Measurements from ENCODE around the gene AMOTL1. TPM values are rescaled to one million over a fixed set of nuclear protein-coding genes. Genes with fewer than 3 reads are reported as not detected.

The AMOTL1 gene
- total and polyA plus RNA-seq, 11 donors, result 6.2 to 76.0 (median 50.9) TPM

DNA sequence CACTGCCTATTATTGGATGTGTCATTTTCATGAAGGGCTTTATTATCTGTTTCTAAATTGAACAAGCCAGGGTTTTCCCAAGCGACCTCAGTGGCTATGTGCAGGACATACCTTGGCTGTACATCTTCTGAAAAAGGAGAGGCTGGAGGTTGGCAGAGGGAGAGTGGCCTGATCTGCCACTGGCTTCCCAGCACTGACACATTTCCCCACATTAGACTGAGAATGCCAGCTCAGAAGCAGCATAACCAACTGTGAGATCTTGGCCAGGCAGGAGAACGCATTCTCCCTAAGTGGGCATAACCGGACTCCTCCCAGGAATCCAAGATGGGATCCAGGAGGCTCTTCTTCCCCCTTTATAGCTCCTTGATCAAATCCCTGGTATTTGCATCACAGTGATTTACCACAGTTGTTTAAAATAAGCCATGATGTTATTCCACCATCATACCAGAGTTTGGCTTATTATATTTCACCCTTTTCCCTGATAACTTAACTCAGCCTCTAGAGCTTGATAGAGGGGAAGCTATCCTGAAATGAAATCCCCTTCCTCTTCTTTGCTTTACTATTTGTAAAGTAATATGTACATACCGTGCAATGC is 33.8 kb downstream of the AMOTL1 start:
- DNase-seq (peak in 1 of 5 donors; percentile 47), ATAC-seq (peak; percentile 55 to 83 (median 56))
- intact Hi-C loops (cut with DNase I), result no loop called here
- Histone ChIP-seq H3K4me3 (no peak overlapping the region), H3K4me1 (peaks cover 0 to 72% (median 31%) of the 10 kb centered on the region in 12 donors), H3K9me3 (no peaks in the 10 kb centered on the region), H3K27ac (peak overlapping the region in 3 of 12 donors; percentile 18 to 76 (median 23)), H3K27me3 (no peaks in the 10 kb centered on the region), H3K36me3 (peaks cover 0 to 57% (median 23%) of the 10 kb centered on the region in 9 donors)
- 76 to 93% (median 81%) methylated on average over 4 of the region's 4 CpGs for WGBS, 4 donors
- no peak for TF ChIP-seq POLR2A (IDR thresholded peaks at IDR 0.05)
- TF ChIP-seq, protein P1, sequence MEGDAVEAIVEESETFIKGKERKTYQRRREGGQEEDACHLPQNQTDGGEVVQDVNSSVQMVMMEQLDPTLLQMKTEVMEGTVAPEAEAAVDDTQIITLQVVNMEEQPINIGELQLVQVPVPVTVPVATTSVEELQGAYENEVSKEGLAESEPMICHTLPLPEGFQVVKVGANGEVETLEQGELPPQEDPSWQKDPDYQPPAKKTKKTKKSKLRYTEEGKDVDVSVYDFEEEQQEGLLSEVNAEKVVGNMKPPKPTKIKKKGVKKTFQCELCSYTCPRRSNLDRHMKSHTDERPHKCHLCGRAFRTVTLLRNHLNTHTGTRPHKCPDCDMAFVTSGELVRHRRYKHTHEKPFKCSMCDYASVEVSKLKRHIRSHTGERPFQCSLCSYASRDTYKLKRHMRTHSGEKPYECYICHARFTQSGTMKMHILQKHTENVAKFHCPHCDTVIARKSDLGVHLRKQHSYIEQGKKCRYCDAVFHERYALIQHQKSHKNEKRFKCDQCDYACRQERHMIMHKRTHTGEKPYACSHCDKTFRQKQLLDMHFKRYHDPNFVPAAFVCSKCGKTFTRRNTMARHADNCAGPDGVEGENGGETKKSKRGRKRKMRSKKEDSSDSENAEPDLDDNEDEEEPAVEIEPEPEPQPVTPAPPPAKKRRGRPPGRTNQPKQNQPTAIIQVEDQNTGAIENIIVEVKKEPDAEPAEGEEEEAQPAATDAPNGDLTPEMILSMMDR (IDR thresholded peaks at IDR 0.05), result no peak

DNA sequence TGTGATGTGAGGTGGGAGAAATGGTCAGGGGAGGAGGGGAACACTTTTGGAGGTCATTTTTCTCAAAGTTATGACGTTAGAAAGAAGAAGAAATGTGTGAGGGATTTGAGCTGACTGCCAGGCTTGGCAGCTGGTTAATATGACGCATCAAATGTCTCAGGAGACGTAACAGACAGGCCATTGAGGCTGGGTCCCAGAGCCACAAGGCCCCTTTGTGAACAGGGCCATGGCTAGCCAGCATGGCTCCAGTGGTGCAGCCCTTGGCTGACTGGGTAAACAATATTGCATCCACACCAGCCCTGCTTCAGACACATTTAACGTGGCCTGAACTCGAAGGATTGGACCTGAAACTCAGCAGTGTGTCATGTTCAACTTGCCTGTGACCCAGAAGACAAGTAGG is 34.3 kb downstream of the AMOTL1 start:
- peaks cover 0 to 72% (median 31%) of the 10 kb centered on the region in 12 donors for H3K4me1 ChIP-seq

DNA sequence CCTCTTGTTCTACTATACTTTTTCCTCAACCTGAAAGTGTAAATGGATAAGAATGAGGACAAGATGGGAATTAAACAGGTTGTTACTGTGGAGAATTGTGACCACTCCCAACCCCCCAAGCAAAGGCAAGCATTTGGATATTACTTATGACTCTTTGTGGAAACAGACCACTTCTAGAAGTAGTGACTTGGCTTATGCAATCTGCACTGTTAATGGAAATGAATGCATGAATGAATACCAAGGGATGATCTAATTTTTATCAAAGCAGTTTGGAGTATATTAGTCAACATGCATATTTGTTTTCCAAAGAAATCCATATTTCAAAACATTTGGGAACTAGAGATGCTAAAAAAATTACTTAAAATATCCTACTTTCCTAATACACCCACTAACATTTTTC is 35.3 kb downstream of the AMOTL1 start:
- Histone ChIP-seq H3K27me3 (no peaks in the 10 kb centered on the region), H3K4me3 (no peak overlapping the region), H3K4me1 (peaks cover 0 to 69% (median 31%) of the 10 kb centered on the region in 12 donors), H3K9me3 (no peaks in the 10 kb centered on the region), H3K36me3 (peaks cover 0 to 53% (median 23%) of the 10 kb centered on the region in 9 donors), H3K27ac (peak overlapping the region in 2 of 12 donors; percentile 10 to 76)
- TF ChIP-seq, protein P1 (IDR thresholded peaks at IDR 0.05), result no peak
- no peak for TF ChIP-seq POLR2A (IDR thresholded peaks at IDR 0.05)
- DNase-seq (no peak), ATAC-seq (peak in 1 of 4 donors; percentile 21)
- intact Hi-C loops (cut with DNase I), result no loop called here

More for the DNA sequence above, 34.3 kb downstream of the AMOTL1 start:
- Histone ChIP-seq H3K27ac (peak overlapping the region in 1 of 12 donors; percentile 76), H3K4me3 (no peak overlapping the region), H3K9me3 (no peaks in the 10 kb centered on the region), H3K27me3 (no peaks in the 10 kb centered on the region), H3K36me3 (peaks cover 0 to 53% (median 23%) of the 10 kb centered on the region in 9 donors)
- ATAC-seq (peak in 1 of 4 donors; percentile 41), DNase-seq (no peak)
- intact Hi-C loops (cut with DNase I), result no loop called here
- 80 to 84% (median 83%) methylated on average over 5 of the region's 5 CpGs for WGBS, 4 donors
- TF ChIP-seq, protein P1 (IDR thresholded peaks at IDR 0.05), result no peak
- no peak for TF ChIP-seq POLR2A (IDR thresholded peaks at IDR 0.05)

DNA sequence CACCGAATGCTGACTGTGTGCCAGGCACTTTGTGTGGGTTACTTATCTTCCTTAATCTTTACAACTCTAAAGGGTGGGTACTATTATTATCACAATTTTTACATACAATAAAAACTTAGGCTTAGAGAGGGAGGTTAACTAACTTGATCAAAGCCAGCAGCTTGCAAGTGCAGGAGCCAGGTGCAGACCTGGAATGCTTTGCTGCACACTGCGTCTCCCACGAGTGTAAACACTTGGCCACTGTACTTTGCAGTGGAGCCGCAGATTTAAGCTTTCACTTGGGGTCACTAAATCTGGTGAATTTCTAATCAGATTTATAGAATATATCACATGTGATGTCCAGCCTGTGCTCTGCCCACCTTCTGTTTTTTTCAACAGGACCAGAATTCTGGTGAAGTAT is 36.7 kb downstream of the AMOTL1 start:
- Histone ChIP-seq H3K36me3 (peaks cover 0 to 44% (median 17%) of the 10 kb centered on the region in 9 donors), H3K9me3 (no peaks in the 10 kb centered on the region), H3K27ac (peak overlapping the region in 1 of 12 donors; percentile 47), H3K4me3 (no peak overlapping the region), H3K4me1 (peaks cover 0 to 68% (median 31%) of the 10 kb centered on the region in 12 donors), H3K27me3 (no peaks in the 10 kb centered on the region)
- no peak for TF ChIP-seq POLR2A (IDR thresholded peaks at IDR 0.05)
- TF ChIP-seq, protein P1 (IDR thresholded peaks at IDR 0.05), result no peak
- 79 to 94% (median 87%) methylated on average over 4 of the region's 4 CpGs for WGBS, 4 donors
- intact Hi-C loops (cut with DNase I), result no loop called here
- DNase-seq, result no peak
- no peak for ATAC-seq
